Transverse colon (tissue), 3 donors: ENCODE results near the gene FAM107A.
A peak's percentile ranks its signal among the peaks of the same experiment; 100 is the strongest.

Experiments
- EP300 ChIP-seq: sonication (generic); formaldehyde crosslinking; IDR thresholded peaks from one replicate; pipeline ENCODE4 v1.6.1; 2017; ENCODE audit warnings: antibody characterized with exemption, low read depth
- POLR2A ChIP-seq: fragments of 450-650 bp; IDR thresholded peaks from one replicate; pipeline ENCODE4 v1.6.1; 2016; ENCODE audit warnings: antibody characterized with exemption, mild to moderate bottlenecking, moderate library complexity
- TF ChIP-seq, protein P1 (sequence below), 5 experiments: fragments of 200-600 bp in 3 of 5; fragments of 450-650 bp in 2 of 5; sonication (generic) in 3 of 5; IDR thresholded peaks; 1 replicate in 2 of 5; 2 replicates in 3 of 5; pipeline ENCODE4 v1.5.1; 2016 to 2017; ENCODE audit warnings: antibody characterized with exemption in 5 of 5, inconsistent platforms in 3 of 5, mild to moderate bottlenecking in 2 of 5, moderate library complexity in 1 of 5

DNA sequence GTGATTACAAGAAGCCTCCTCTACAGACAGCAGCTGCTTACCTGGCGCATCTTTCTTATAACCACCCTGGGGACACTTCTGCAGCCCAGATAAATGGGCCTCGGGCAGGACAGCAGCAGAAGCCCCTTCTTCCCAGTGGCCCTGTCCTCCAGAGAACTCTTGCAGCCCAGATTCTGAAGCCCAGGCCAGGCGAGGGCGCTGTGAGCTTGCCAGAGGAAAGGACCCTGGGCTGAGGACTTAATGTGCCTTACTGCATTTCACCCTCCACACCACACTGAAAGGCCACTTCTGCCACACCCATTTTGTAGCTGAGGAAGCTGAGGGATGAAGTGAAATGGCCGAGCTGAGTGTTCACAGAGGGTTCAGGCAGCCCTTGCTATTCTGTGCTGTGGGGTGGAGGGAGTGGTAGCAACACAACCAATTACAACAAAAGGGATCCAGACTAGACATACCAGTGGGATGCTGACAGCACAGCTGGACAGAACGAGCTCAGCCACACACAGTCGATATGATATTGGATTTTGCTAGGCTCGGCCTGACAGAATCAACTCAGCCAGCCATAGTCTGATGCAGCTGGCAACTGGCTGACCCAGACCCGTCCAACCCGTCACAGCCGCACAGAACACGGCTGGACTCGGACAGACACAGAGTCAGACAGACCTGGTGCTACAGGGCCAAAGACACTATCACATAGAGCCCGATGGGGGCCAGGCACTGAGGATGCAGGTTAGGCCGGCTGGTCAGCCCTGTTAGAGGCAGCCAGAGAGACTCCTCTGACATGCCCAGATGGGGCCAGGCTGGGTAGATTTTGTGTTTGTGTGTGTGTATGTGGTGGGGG, 47.5 kb downstream of the FAM107A start:
- TF ChIP-seq, protein P1, sequence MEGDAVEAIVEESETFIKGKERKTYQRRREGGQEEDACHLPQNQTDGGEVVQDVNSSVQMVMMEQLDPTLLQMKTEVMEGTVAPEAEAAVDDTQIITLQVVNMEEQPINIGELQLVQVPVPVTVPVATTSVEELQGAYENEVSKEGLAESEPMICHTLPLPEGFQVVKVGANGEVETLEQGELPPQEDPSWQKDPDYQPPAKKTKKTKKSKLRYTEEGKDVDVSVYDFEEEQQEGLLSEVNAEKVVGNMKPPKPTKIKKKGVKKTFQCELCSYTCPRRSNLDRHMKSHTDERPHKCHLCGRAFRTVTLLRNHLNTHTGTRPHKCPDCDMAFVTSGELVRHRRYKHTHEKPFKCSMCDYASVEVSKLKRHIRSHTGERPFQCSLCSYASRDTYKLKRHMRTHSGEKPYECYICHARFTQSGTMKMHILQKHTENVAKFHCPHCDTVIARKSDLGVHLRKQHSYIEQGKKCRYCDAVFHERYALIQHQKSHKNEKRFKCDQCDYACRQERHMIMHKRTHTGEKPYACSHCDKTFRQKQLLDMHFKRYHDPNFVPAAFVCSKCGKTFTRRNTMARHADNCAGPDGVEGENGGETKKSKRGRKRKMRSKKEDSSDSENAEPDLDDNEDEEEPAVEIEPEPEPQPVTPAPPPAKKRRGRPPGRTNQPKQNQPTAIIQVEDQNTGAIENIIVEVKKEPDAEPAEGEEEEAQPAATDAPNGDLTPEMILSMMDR (IDR thresholded peaks at IDR 0.05) = peak in 1 of 5 experiments; percentile 9
- no peak for TF ChIP-seq EP300
- no peak for TF ChIP-seq POLR2A
